ENCODE measurements around the gene FBXW9.
"Not testable (repeated sequence)": the region's sequence is repeated elsewhere in the genome, so short reads cannot be mapped to it uniquely, and the experiment has no call there.

The FBXW9 gene

GRCh38 chr19:12680034-12680433 is 16.4 kb downstream of the FBXW9 start:
- DNase-seq, result no peak

- DNase-seq, result not testable (repeated sequence)
Measured at GRCh38 chr19:12678039-12678438, 18.4 kb downstream of the FBXW9 start.

- no peak for DNase-seq
Measured at GRCh38 chr19:12676928-12677327, 19.5 kb downstream of the FBXW9 start.

DNA sequence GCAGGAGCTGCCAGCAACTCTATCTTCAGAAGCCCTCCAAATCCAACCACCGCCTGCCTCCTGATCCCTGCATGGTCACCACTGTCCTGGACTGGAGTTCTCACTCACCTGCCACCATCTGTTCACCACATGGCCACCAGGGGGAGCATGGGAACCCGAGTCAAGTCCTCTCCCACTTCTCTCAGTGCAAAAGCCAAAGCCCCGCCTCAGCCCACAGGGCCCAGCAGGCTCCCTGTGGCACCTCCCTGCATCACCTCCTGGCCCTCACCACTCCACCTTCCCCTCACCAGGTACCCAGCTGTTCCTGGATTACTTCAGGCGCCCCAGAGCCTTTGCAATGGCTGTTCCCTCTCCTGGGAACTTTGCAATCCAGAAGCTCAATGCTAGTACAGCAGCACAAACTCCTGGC is 20.0 kb downstream of the FBXW9 start:
- DNase-seq, result peak; percentile 91

DNA sequence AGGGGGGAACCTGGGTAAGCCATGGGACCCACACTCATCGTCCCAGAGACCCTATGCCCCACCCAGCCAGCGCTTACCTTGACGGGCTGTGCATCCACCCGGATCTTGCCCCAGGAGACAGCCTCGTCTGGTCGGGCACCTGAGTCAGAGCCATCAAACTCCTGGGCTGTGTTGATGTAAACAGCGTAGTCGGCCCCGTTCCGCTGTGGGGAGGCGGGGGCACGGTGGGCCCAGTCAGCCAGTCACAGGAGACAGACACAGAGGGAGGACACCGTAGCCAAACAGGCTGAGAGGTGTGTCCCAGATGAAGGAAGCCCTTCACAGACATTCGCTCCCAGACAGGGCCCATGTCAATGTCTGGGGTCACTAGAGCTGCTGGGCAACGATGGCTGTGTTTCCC is 20.5 kb downstream of the FBXW9 start:
- no peak for DNase-seq

GRCh38 chr19:12675399-12675798 is 21.0 kb downstream of the FBXW9 start:
- no peak for DNase-seq

DNA sequence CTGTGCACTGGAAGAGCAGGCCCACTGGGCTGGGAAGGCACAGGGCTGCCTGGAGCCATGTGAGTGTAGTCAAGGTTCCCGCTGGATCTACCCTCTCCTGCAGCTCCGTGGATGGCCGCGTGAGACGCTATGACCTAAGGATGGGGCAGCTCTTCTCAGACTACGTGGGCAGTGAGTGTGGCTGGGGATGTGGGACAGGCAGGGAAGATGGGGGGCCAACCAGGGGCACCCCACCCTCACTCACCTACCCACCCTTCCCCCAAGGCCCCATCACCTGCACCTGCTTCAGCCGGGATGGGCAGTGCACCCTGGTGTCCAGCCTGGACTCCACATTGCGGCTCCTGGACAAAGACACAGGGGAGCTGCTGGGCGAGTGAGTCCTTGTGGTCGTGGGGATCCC is 23.7 kb downstream of the FBXW9 start:
- no peak for DNase-seq

DNA sequence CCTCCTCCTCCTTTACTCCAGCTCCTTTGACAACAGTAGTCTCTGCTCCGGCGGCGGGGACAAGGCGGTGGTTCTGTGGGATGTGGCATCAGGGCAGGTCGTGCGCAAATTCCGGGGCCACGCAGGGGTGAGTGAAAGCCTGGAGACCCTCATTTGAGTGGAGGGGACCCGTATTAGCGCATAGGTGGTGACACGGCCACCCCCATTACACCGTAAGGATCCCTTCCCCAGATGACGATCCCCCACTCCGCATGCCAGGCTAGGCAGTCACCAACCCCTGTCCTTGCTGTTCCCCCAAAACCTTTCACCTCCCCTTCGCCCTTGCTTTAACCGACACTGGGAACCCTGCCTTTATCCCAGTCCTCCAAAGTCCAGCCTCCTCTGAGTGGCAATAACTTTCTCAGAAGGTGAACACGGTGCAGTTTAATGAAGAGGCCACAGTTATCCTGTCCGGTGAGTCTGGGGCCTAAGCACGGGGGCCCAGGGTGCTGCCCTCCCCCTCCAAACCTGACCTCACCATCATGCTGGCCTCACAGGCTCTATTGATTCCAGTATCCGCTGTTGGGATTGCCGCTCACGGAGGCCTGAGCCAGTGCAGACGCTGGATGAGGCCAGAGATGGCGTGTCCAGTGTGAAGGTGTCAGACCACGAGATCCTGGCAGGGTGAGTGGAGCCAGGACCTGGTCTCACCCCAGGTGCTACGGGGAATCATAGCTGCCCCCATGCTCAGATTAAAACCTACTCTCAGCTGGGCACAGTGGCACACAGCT is 26.1 kb downstream of the FBXW9 start:
- no peak for DNase-seq

DNA sequence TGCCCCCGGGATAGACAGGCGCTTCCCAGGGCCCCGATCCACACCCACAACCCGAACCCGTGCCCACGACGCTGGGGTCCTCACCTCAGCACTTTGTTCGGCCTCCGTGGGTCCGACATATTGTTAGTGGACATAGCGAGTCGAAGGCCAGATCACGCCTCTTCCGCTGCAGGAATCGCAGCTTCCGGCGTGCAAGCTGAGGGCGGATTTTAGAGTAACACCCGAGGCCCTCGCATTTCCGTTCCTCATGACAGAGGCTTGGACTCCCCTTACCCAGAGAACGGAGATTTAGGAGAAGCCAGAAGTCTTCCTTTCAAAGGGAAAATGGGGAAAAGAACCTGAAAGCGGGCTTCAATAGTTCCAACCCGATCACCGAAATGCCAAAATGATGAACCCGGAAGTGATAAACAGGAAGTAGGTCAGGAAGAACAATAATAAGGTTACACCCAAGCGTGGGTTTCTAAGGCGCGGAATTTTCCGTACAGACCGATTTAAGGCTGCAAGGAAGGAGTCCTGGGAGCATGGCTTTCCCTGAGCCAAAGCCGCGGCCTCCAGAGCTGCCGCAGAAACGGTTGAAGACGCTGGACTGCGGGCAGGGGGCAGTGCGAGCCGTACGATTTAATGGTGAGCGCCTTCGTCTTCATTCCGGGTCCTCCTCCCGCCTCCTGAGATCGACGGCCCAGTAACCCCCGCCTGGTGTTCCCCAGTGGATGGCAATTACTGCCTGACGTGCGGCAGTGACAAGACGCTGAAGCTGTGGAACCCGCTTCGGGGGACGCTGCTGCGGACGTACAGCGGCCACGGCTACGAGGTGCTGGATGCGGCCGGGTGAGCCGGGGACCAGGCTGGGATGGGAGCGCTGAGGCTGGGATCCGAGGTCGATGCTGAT is 26.9 kb downstream of the FBXW9 start:
- DNase-seq, result peak; percentile 79

GRCh38 chr19:12668932-12669269 is 27.5 kb downstream of the FBXW9 start:
- DNase-seq, result peak; percentile 66

GRCh38 chr19:12668346-12668745 is 28.1 kb downstream of the FBXW9 start:
- no peak for DNase-seq

GRCh38 chr19:12667731-12668302 is 28.6 kb downstream of the FBXW9 start:
- DNase-seq, result no peak

GRCh38 chr19:12666265-12667048 is 30.0 kb downstream of the FBXW9 start, which contains the start of the genes MAN2B1 and WDR83:
TSS of gene MAN2B1 (minus strand) at chr19:12666742. CDS start at chr19:12666701, 41 bp downstream.
TSS of gene WDR83 (plus strand) at chr19:12666807. CDS start at chr19:12669791, 2,984 bp downstream.
- DNase-seq, result peak; percentile 83

DNA sequence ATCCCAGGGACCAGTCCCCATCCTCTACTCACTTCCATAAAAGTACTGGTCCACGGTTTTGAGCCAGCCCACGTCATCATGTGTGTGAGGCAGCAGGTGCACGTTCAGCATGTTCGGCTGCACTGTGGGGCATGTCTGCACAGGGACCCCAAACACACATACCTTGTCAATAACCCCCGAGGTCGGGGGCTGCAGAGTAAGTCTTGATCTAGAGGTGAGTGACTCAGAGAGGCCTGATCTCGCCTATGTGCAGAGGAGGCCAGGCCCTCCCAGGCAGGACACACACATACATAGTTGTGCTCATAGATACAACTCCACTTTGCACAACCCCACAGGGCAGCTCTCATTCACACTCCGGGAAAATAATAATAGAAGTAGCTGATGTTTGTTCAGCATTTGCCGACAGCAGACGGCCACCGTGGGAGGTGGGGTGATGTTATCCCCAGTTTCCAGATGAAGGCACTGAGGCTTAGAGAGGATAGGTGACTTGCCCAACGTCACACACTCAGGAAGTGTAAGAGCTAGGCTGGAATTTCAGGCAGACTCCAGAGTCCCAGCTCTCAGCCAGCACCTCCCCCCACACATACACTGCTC is 30.7 kb downstream of the FBXW9 start:
- DNase-seq, result peak; percentile 43

- peak; percentile 85 for DNase-seq
Measured at GRCh38 chr19:12665281-12665573, 31.2 kb downstream of the FBXW9 start.

- peak; percentile 28 for DNase-seq
Measured at GRCh38 chr19:12664406-12665280, 31.8 kb downstream of the FBXW9 start.

DNA sequence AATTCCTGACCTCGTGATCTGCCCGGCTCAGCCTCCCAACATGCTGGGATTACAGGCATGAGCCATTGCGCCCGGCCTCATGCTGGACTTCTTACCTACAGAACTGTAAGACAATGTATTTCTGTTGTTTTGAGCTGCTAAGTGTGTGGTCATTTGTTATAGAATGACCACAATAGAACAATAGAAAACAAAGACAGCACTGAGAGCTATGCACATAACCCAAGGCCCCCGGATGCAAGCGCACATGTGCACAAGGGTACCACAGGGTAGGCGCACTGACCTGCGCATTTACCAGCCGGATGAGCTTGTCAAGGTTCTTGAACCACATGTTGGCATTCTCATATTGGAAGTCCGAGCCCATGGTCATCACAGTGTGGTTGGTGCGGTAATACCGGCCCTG is 35.5 kb downstream of the FBXW9 start:
- no peak for DNase-seq

DNA sequence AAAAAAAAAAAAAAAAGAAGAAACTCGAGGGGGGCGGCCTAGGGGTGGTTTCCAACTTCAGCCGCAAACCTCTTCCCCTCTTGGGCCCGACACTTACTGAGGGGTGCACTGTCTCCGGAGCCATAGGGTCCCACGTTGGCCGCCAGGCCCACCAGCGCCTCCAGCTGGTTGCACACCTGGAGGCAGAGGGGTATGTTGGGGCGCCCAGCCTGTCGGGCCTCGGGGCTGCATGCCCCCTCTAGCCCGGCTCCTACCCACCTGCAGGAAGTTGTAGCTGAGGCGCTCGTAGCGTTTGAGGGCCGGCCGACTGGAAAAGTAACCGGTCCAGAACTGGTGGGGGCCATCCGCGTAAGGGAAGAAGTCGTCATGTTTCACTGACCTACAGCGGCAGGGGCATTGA is 38.5 kb downstream of the FBXW9 start:
- DNase-seq, result no peak

- peak; percentile 25 for DNase-seq
Measured at GRCh38 chr19:12656899-12657571, 39.4 kb downstream of the FBXW9 start.

- no peak for DNase-seq
Measured at GRCh38 chr19:12655546-12655945, 40.9 kb downstream of the FBXW9 start.

DNA sequence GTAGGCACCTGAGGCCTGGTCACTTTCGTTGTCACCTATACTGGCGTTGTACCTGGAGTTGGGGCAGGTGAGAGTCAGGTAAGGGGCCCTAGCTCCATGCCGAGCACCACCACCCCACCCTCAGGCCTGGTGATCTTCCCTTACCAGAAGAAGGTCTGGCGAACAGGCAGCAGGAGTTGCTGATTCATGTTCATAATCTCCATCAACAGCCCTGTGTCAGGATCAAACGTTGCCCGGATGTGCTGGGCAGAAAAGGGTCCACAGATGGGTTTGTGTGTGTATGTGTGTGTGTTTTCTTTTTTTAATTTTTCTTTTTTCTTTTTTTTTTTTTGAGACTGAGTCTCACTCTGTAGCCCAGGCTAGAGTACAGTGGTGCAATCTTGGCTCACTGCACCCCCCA is 44.2 kb downstream of the FBXW9 start:
- no peak for DNase-seq

All from activated CD4-positive, alpha-beta T cell treated with anti-CD3 and anti-CD28 coated beads, Interleukin-10, Interleukin-2, amounts not matched to agents 100 ng/mL and 50 ng/mL, durations not matched to agents 16 hours and 8 hours (primary cell).